K562 (cell line): ENCODE results near the gene GRB10. TPM values are rescaled to one million over a fixed set of nuclear protein-coding genes. Genes with fewer than 3 reads are reported as not detected.
A peak's percentile ranks its signal among the peaks of the same experiment; 100 is the strongest.

Source experiments
- BRD9 ChIP-seq: fragments of 450-650 bp; IDR thresholded peaks from 2 replicates; pipeline ENCODE4 v1.6.1; 2018; ENCODE audit warnings: low read depth; ENCODE audit not compliant: partially characterized antibody
- CBX3 ChIP-seq, 2 experiments: IDR thresholded peaks; 1 replicate in 1 of 2; 2 replicates in 1 of 2; pipeline ENCODE4 v1.6.1; 2012; ENCODE audit warnings: inconsistent platforms in 2 of 2, low read length in 2 of 2, borderline replicate concordance in 1 of 2, control low read depth in 1 of 2
- FIP1L1 ChIP-seq: fragments of 200-400 bp; formaldehyde crosslinking; IDR thresholded peaks from 2 replicates; pipeline ENCODE4 v1.6.1; 2018; ENCODE audit warnings: mild to moderate bottlenecking, low read depth, low read length; ENCODE audit not compliant: poor library complexity, severe bottlenecking
- NONO ChIP-seq, 2 experiments: fragments of 200-400 bp in 1 of 2; fragments of 450-650 bp in 1 of 2; formaldehyde crosslinking in 1 of 2; IDR thresholded peaks; 2 replicates each; pipeline ENCODE4 v1.6.1; 2017; ENCODE audit warnings: low read depth in 2 of 2, mild to moderate bottlenecking in 2 of 2, moderate library complexity in 2 of 2, low read length in 1 of 2
- SMARCA5 ChIP-seq: fragments of 450-650 bp; IDR thresholded peaks from 2 replicates; pipeline ENCODE4 v1.6.1; 2016
- TAL1 ChIP-seq: fragments of 450-650 bp; IDR thresholded peaks from 2 replicates; pipeline ENCODE4 v1.6.1; 2016; ENCODE audit warnings: mild to moderate bottlenecking
- TFAP4 ChIP-seq: sonication (generic); formaldehyde crosslinking; IDR thresholded peaks from 2 replicates; pipeline ENCODE4 v1.8.0; 2022; ENCODE audit warnings: missing genetic modification reagents, mild to moderate bottlenecking, moderate library complexity, borderline replicate concordance
- U2AF2 ChIP-seq: fragments of 200-400 bp; formaldehyde crosslinking; optimal IDR thresholded peaks from 2 replicates; pipeline ENCODE3; 2017; ENCODE audit warnings: low read depth, mild to moderate bottlenecking, low read length
- ZEB2 ChIP-seq: fragments of 450-650 bp; IDR thresholded peaks from 2 replicates; pipeline ENCODE4 v1.6.1; 2016
- ZMIZ1 ChIP-seq, 2 experiments: fragments of 150-350 bp in 1 of 2; IDR thresholded peaks; 2 replicates each; pipeline ENCODE4 v1.6.1; 2012 to 2016; ENCODE audit warnings: low read depth in 2 of 2, low read length in 2 of 2, mild to moderate bottlenecking in 1 of 2, moderate library complexity in 1 of 2
- ZNF780A ChIP-seq: fragments of 250-450 bp; sonication (Bioruptor Pico); IDR thresholded peaks from 2 replicates; pipeline ENCODE4 v1.5.0; 2021; ENCODE audit warnings: mild to moderate bottlenecking
- polyA plus RNA-seq, 8 experiments: library from polyadenylated mRNA; depleted of rRNA in 4 of 8; stranded (reverse) in 5 of 8; unstranded in 3 of 8; fragments of >200 nt; fragmentation: Nextera tagmentation in 2 of 8; fragmentation: Illumina TruSeq in 1 of 8; extraction: Ambion mirVana in 2 of 8; extraction: Trizol in 1 of 8; gene quantifications; 2 replicates each; pipeline versions ENCODE4 v1.2.1 to v1.2.3, GENCODE V29; 2011 to 2014; ENCODE audit warnings: inconsistent platforms in 1 of 8, missing spikeins in 1 of 8
- total RNA-seq, 7 experiments: library from RNA; depleted of rRNA in 6 of 7; stranded (reverse); fragments of >200 nt in 6 of 7; fragmentation: Illumina TruSeq in 2 of 7; extraction: Trizol in 2 of 7; gene quantifications; 2 replicates each; pipeline versions ENCODE4 v1.2.1 to v1.2.3, GENCODE V29; 2011 to 2021; ENCODE audit warnings: low replicate concordance in 1 of 7
- TF ChIP-seq, protein P1 (sequence below): sonication (generic); formaldehyde crosslinking; IDR thresholded peaks from 2 replicates; pipeline ENCODE4 v1.8.0; 2022; ENCODE audit warnings: mild to moderate bottlenecking, missing genetic modification reagents
- TF ChIP-seq, protein P2 (sequence below): fragments of 250-450 bp; sonication (Bioruptor Pico); IDR thresholded peaks from 2 replicates; pipeline ENCODE4 v1.4.0; 2020; ENCODE audit warnings: mild to moderate bottlenecking, moderate library complexity
- TF ChIP-seq, protein P3 (sequence below): fragments of 200-800 bp; sonication (Bioruptor generic); IDR thresholded peaks from 2 replicates; pipeline ENCODE4 v1.6.1; 2017; ENCODE audit warnings: missing genetic modification characterization, missing compliant biosample characterization

GRB10 gene
- total and polyA plus RNA-seq, 9 of the 15 experiments (the other 6 are each of a cell fraction or from before 2014, with no cell fraction given), result 8.9 to 88.5 (median 40.7) TPM

DNA sequence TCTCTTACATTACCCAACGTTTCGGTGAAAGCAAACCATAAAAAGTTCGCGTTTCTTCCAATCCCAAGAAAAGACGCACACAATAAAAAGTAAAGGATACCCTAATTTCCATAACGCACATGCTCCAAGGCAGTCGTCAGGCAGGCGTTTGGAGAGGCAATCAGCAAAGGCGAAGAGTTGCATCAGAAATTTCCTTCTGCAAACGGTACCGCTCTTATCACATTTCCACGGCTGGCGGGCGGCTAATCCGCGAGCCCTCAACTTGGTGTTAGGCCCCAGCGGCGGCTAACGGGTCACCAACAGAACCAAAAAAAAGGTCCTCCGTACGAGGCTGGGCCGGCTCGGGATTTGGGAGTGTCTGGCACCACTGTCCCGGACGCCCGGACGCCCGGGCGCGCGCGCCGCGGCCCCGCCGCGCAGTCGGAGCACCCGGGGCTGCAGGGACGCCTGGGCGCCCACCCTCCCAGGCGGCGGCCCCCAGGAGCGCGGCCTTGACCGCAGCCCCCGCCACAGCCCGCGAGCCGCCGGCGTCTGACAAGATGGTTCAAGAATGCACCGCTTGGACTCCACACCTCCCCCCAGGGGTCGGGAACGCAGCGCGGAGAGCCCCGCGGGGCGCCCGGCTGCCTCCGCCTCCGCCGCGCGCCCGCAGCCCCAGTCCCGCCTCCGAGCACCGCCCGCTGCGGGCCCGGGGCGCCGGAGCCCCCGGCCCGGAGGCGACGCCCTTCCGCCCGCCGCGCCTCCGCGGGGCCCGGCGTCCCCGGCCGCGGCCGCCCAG is 9.8 kb upstream of the GRB10 start (continued):
- TF ChIP-seq U2AF2 (no peak), NONO (IDR thresholded peaks at IDR 0.05; ENCODE audit: low read depth in 2 of 2, low read length in 1 of 2) (0 out of 4 replicates have a peak, but pooled peaks of 1 of the 2 experiments have one; percentile 15), BRD9 (peak; percentile 83), FIP1L1 (no peak), SMARCA5 (no peak), ZNF780A (CRISPR knock-in tag) (no peak), ZEB2 (no peak), TFAP4 (CRISPR knock-in tag) (peak; percentile 51; the same call in 1 of the 2 replicates), TAL1 (peak; percentile 41; the same call in 1 of the 2 replicates), ZMIZ1 (IDR thresholded peaks at IDR 0.05; ENCODE audit: low read depth in 2 of 2, low read length in 2 of 2) (peak in 1 of 2 experiments; percentile 32; a peak in 1 of 4 replicates), CBX3 (IDR thresholded peaks at IDR 0.05; ENCODE audit: borderline replicate concordance in 1 of 2, low read length in 2 of 2) (0 out of 3 replicates have a peak, but pooled peaks of 1 of the 2 experiments have one; percentile 34)
- TF ChIP-seq, protein P1, sequence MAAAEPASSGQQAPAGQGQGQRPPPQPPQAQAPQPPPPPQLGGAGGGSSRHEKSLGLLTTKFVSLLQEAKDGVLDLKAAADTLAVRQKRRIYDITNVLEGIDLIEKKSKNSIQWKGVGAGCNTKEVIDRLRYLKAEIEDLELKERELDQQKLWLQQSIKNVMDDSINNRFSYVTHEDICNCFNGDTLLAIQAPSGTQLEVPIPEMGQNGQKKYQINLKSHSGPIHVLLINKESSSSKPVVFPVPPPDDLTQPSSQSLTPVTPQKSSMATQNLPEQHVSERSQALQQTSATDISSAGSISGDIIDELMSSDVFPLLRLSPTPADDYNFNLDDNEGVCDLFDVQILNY (CRISPR knock-in tag), result no peak
- TF ChIP-seq, protein P2, sequence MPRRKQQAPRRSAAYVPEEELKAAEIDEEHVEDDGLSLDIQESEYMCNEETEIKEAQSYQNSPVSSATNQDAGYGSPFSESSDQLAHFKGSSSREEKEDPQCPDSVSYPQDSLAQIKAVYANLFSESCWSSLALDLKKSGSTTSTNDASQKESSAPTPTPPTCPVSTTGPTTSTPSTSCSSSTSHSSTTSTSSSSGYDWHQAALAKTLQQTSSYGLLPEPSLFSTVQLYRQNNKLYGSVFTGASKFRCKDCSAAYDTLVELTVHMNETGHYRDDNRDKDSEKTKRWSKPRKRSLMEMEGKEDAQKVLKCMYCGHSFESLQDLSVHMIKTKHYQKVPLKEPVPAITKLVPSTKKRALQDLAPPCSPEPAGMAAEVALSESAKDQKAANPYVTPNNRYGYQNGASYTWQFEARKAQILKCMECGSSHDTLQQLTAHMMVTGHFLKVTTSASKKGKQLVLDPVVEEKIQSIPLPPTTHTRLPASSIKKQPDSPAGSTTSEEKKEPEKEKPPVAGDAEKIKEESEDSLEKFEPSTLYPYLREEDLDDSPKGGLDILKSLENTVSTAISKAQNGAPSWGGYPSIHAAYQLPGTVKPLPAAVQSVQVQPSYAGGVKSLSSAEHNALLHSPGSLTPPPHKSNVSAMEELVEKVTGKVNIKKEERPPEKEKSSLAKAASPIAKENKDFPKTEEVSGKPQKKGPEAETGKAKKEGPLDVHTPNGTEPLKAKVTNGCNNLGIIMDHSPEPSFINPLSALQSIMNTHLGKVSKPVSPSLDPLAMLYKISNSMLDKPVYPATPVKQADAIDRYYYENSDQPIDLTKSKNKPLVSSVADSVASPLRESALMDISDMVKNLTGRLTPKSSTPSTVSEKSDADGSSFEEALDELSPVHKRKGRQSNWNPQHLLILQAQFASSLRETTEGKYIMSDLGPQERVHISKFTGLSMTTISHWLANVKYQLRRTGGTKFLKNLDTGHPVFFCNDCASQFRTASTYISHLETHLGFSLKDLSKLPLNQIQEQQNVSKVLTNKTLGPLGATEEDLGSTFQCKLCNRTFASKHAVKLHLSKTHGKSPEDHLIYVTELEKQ (CRISPR knock-in tag), result no peak
- TF ChIP-seq, protein P3, sequence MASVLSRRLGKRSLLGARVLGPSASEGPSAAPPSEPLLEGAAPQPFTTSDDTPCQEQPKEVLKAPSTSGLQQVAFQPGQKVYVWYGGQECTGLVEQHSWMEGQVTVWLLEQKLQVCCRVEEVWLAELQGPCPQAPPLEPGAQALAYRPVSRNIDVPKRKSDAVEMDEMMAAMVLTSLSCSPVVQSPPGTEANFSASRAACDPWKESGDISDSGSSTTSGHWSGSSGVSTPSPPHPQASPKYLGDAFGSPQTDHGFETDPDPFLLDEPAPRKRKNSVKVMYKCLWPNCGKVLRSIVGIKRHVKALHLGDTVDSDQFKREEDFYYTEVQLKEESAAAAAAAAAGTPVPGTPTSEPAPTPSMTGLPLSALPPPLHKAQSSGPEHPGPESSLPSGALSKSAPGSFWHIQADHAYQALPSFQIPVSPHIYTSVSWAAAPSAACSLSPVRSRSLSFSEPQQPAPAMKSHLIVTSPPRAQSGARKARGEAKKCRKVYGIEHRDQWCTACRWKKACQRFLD (CRISPR knock-in tag), result peak; percentile 62
